Ascending aorta (tissue), 2 donors: ENCODE measurements around the gene UBE2H. TPM values are rescaled to one million over a fixed set of nuclear protein-coding genes. Genes with fewer than 3 reads are reported as not detected.
"Not testable (repeated sequence)": the region's sequence is repeated elsewhere in the genome, so short reads cannot be mapped to it uniquely, and the experiment has no call there.

Experiments
- DNase-seq, 2 donors: peaks; one replicate each; pipeline ENCODE4 v3.0.0-alpha.2; 2019; ENCODE audit warnings: low spot score in 2 of 2
- H3K27ac ChIP-seq, 2 donors: fragments of 200-600 bp; sonication (generic); one replicate each; pipeline ENCODE4 v1.5.1; 2016 to 2017; ENCODE audit warnings: mild to moderate bottlenecking in 1 of 2
- H3K27me3 ChIP-seq: fragments of 200-600 bp; sonication (generic); one replicate; pipeline ENCODE4 v1.5.1; 2017
- H3K36me3 ChIP-seq, 2 donors: fragments of 200-600 bp; sonication (generic); one replicate each; pipeline ENCODE4 v1.5.1; 2016
- H3K4me1 ChIP-seq, 2 donors: fragments of 200-600 bp; sonication (generic); one replicate each; pipeline ENCODE4 v1.5.1; 2016 to 2017; ENCODE audit warnings: mild to moderate bottlenecking in 1 of 2
- H3K4me3 ChIP-seq, 2 donors: fragments of 200-600 bp; sonication (generic); one replicate each; pipeline ENCODE4 v1.5.1; 2016 to 2017; ENCODE audit warnings: mild to moderate bottlenecking in 1 of 2
- H3K9me3 ChIP-seq, 2 donors: fragments of 200-600 bp; sonication (generic); one replicate each; pipeline ENCODE4 v1.5.1; 2016
- CTCF ChIP-seq, 3 experiments: fragments of 200-600 bp in 2 of 3; fragments of 450-650 bp in 1 of 3; sonication (generic) in 2 of 3; IDR thresholded peaks; one replicate each; pipeline ENCODE4 v1.5.1; 2016 to 2019; ENCODE audit warnings: antibody characterized with exemption in 3 of 3, mild to moderate bottlenecking in 1 of 3, moderate library complexity in 1 of 3
- intact Hi-C: fragments of 100-400 bp; cut with DNase I; formaldehyde crosslinking; loops from one replicate; pipeline ENCODE4 v1.15.1; 2023
- total RNA-seq: library from RNA; depleted of rRNA; stranded (reverse); fragments of >200 nt; gene quantifications from one replicate; pipeline ENCODE4 v1.1.0, GENCODE V29; 2016

UBE2H gene
- total RNA-seq, 1 donor from 2014 or later = 83.9 TPM

- Histone ChIP-seq H3K4me3 (peak overlapping the region in 1 of 2 donors; percentile 41), H3K27me3 (no peaks in the 10 kb centered on the region), H3K9me3 (no peaks in the 10 kb centered on the region), H3K36me3 (no peaks in the 10 kb centered on the region), H3K4me1 (peaks cover 13 to 79% of the 10 kb centered on the region in 2 donors), H3K27ac (peak overlapping the region; percentile 88 to 96)
- no peak for TF ChIP-seq CTCF (IDR thresholded peaks at IDR 0.05)
- intact Hi-C loops = loop anchor here (2.0 to 10.0 kb wide), 2 partner anchors 83 to 1029 kb away; no protein-coding TSS in a partner anchor
- no peak for DNase-seq
Observed at GRCh38 chr7:129865093-129865924, 87.5 kb downstream of the UBE2H start.

GRCh38 chr7:129864676-129865075 lies 88.1 kb downstream of the UBE2H start:
- intact Hi-C loops = loop anchor here (2.0 to 10.0 kb wide), 2 partner anchors 84 to 1030 kb away; no protein-coding TSS in a partner anchor
- H3K4me1 ChIP-seq = peaks cover 13 to 80% of the 10 kb centered on the region in 2 donors

GRCh38 chr7:129864042-129864441 lies 88.7 kb downstream of the UBE2H start:
- Histone ChIP-seq H3K36me3 (no peaks in the 10 kb centered on the region), H3K9me3 (no peaks in the 10 kb centered on the region), H3K4me3 (no peak overlapping the region), H3K27me3 (no peaks in the 10 kb centered on the region), H3K27ac (peak overlapping the region; percentile 88 to 96), H3K4me1 (peaks cover 13 to 79% of the 10 kb centered on the region in 2 donors)
- intact Hi-C loops = loop anchor here (2.0 to 10.0 kb wide), 2 partner anchors 85 to 1031 kb away; no protein-coding TSS in a partner anchor
- no peak for TF ChIP-seq CTCF (IDR thresholded peaks at IDR 0.05)
- DNase-seq = peak in 1 of 2 donors; percentile 89

More at GRCh38 chr7:129864676-129865075, 88.1 kb downstream of the UBE2H start:
- peak overlapping the region; percentile 88 to 96 for H3K27ac ChIP-seq
- H3K36me3 ChIP-seq, H3K27me3 ChIP-seq, H3K9me3 ChIP-seq, DNase-seq: not testable (repeated sequence)
- H3K4me3 ChIP-seq = peak overlapping the region in 1 of 2 donors; percentile 41

GRCh38 chr7:129862682-129863081 lies 90.1 kb downstream of the UBE2H start:
- H3K4me1 ChIP-seq = peaks cover 13 to 80% of the 10 kb centered on the region in 2 donors
- H3K9me3 ChIP-seq = no peaks in the 10 kb centered on the region

GRCh38 chr7:129860784-129861183 lies 92.0 kb downstream of the UBE2H start:
- not testable (repeated sequence) for H3K4me3 ChIP-seq, H3K27me3 ChIP-seq, H3K36me3 ChIP-seq, DNase-seq, H3K9me3 ChIP-seq
- Histone ChIP-seq H3K4me1 (peaks cover 13 to 84% of the 10 kb centered on the region in 2 donors), H3K27ac (peak overlapping the region; percentile 88 to 96)
- intact Hi-C loops = loop anchor here (10.0 kb wide), 1 partner anchor 1034 kb away; no protein-coding TSS in a partner anchor

More at GRCh38 chr7:129862682-129863081, 90.1 kb downstream of the UBE2H start:
- H3K36me3 ChIP-seq = no peaks in the 10 kb centered on the region
- H3K27ac ChIP-seq = peak overlapping the region; percentile 88 to 96
- intact Hi-C loops = loop anchor here (2.0 to 10.0 kb wide), 2 partner anchors 32 to 1032 kb away; no protein-coding TSS in a partner anchor
- H3K27me3 ChIP-seq = no peaks in the 10 kb centered on the region
- peak overlapping the region in 1 of 2 donors; percentile 8 for H3K4me3 ChIP-seq
- no peak for TF ChIP-seq CTCF (IDR thresholded peaks at IDR 0.05)
- peak; percentile 37 to 88 for DNase-seq

GRCh38 chr7:129859183-129859582 lies 93.6 kb downstream of the UBE2H start:
- no peak for DNase-seq
- Histone ChIP-seq H3K4me3 (no peak overlapping the region), H3K27ac (peak overlapping the region; percentile 88 to 96), H3K36me3 (no peaks in the 10 kb centered on the region), H3K9me3 (no peaks in the 10 kb centered on the region), H3K4me1 (peaks cover 8 to 87% of the 10 kb centered on the region in 2 donors), H3K27me3 (no peaks in the 10 kb centered on the region)
- intact Hi-C loops = no loop called here
- no peak for TF ChIP-seq CTCF (IDR thresholded peaks at IDR 0.05)
